ENCODE data around the gene TTPAL. TPM values are rescaled to one million over a fixed set of nuclear protein-coding genes. Genes with fewer than 3 reads are reported as not detected.

Gene TTPAL
- total and polyA plus RNA-seq, 3 donors from 2014 or later: 9.8 to 13.1 (median 12.0) TPM

- intact Hi-C loops (cut with DNase I; ENCODE audit: low total_unique reads): loop anchor here (10.0 kb wide), 1 partner anchor 67 kb away; no protein-coding TSS in a partner anchor
- H3K27me3 ChIP-seq: no peaks in the 10 kb centered on the region
- H3K27ac ChIP-seq: no peak overlapping the region
Measured at GRCh38 chr20:44537993-44538392, 62.3 kb downstream of the TTPAL start.

GRCh38 chr20:44540834-44541233, 65.2 kb downstream of the TTPAL start:
- peaks cover 4% of the 10 kb centered on the region for H3K4me1 ChIP-seq

More at GRCh38 chr20:44537993-44538392, 62.3 kb downstream of the TTPAL start:
- peaks cover 4% of the 10 kb centered on the region for H3K4me1 ChIP-seq
- no peak for TF ChIP-seq POLR2A (IDR thresholded peaks at IDR 0.05)
- TF ChIP-seq CTCF (IDR thresholded peaks at IDR 0.05): no peak
- H3K36me3 ChIP-seq (ENCODE audit: low read depth, missing control alignments): no peaks in the 10 kb centered on the region
- H3K4me3 ChIP-seq: no peak overlapping the region
- WGBS, 2 donors: 56 to 60% methylated on average over 1 of the region's 1 CpG
- H3K9me3 ChIP-seq: no peaks in the 10 kb centered on the region
- DNase-seq: no peak

GRCh38 chr20:44541992-44542391, 66.3 kb downstream of the TTPAL start:
- intact Hi-C loops (cut with DNase I; ENCODE audit: low total_unique reads): no loop called here
- Histone ChIP-seq H3K36me3 (ENCODE audit: low read depth, missing control alignments) (no peaks in the 10 kb centered on the region), H3K27ac (peak overlapping the region in 1 of 2 donors; percentile 14), H3K4me1 (peaks cover 4% of the 10 kb centered on the region), H3K4me3 (no peak overlapping the region), H3K9me3 (no peaks in the 10 kb centered on the region), H3K27me3 (no peaks in the 10 kb centered on the region)
- no peak for TF ChIP-seq POLR2A (IDR thresholded peaks at IDR 0.05)
- TF ChIP-seq CTCF (IDR thresholded peaks at IDR 0.05): no peak
- WGBS, 2 donors: 32 to 40% methylated on average over 4 of the region's 4 CpGs
- DNase-seq: no peak

More at GRCh38 chr20:44540834-44541233, 65.2 kb downstream of the TTPAL start:
- TF ChIP-seq CTCF (IDR thresholded peaks at IDR 0.05) (no peak), POLR2A (IDR thresholded peaks at IDR 0.05) (no peak)
- intact Hi-C loops (cut with DNase I; ENCODE audit: low total_unique reads): no loop called here
- Histone ChIP-seq H3K36me3 (ENCODE audit: low read depth, missing control alignments) (no peaks in the 10 kb centered on the region), H3K9me3 (no peaks in the 10 kb centered on the region), H3K27ac (no peak overlapping the region), H3K27me3 (no peaks in the 10 kb centered on the region), H3K4me3 (no peak overlapping the region)
- WGBS, 2 donors: 78 to 79% methylated on average over 6 of the region's 6 CpGs
- no peak for DNase-seq

- WGBS, 2 donors: 66 to 73% methylated on average over 1 of the region's 1 CpG
- no peak for DNase-seq
- Histone ChIP-seq H3K27me3 (no peaks in the 10 kb centered on the region), H3K4me3 (no peak overlapping the region), H3K36me3 (ENCODE audit: low read depth, missing control alignments) (no peaks in the 10 kb centered on the region), H3K27ac (no peak overlapping the region), H3K9me3 (no peaks in the 10 kb centered on the region), H3K4me1 (peaks cover 4% of the 10 kb centered on the region)
- TF ChIP-seq POLR2A (IDR thresholded peaks at IDR 0.05): no peak
- TF ChIP-seq CTCF (IDR thresholded peaks at IDR 0.05): no peak
- intact Hi-C loops (cut with DNase I; ENCODE audit: low total_unique reads): no loop called here
Measured at GRCh38 chr20:44542890-44543289, 67.2 kb downstream of the TTPAL start.

- H3K27ac ChIP-seq: no peak overlapping the region
- DNase-seq: no peak
- no peak for TF ChIP-seq POLR2A (IDR thresholded peaks at IDR 0.05)
- no peak for TF ChIP-seq CTCF (IDR thresholded peaks at IDR 0.05)
- H3K27me3 ChIP-seq: no peaks in the 10 kb centered on the region
- H3K4me1 ChIP-seq: peaks cover 4% of the 10 kb centered on the region
- no peak overlapping the region for H3K4me3 ChIP-seq
- no peaks in the 10 kb centered on the region for H3K36me3 ChIP-seq (ENCODE audit: low read depth, missing control alignments)
- intact Hi-C loops (cut with DNase I; ENCODE audit: low total_unique reads): no loop called here
- WGBS, 2 donors: 66 to 71% methylated on average over 3 of the region's 3 CpGs
- H3K9me3 ChIP-seq: no peaks in the 10 kb centered on the region
Measured at GRCh38 chr20:44543358-44543757, 67.7 kb downstream of the TTPAL start.

Data from testis (tissue), 3 donors.